GM19025 (cell line): Measurements from ENCODE around the gene NUP62.
"Not testable (repeated sequence)": the region's sequence is repeated elsewhere in the genome, so short reads cannot be mapped to it uniquely, and the experiment has no call there.

ENCODE experiments used
- ATAC-seq: cut with Tn5 transposase; IDR thresholded peaks from one replicate; pipeline ENCODE4 v1.9.1; 2021; ENCODE audit warnings: mild to moderate bottlenecking, low read depth, moderate library complexity; ENCODE audit not compliant: unreplicated experiment

The NUP62 gene

DNA sequence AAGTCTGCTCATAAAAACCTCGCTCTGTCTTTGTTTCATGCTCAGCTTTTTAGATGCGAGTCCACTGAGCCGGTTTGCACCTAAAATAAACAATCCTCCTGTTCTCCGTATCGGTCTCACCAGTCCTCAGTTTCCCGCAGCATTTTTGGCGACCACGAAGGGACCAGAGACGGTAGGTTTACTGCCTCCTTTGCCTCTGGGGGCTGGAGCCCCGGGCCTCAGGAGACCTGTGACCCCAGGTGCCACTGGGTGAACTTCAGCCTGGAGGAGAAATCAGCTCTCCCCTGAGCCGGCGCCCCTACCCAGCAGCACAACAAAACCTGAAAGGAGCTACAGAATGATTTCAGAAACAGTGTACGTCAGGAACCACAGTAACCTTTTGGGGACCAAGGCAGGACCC, 23.6 kb upstream of the NUP62 start:
- ATAC-seq, result no peak

DNA sequence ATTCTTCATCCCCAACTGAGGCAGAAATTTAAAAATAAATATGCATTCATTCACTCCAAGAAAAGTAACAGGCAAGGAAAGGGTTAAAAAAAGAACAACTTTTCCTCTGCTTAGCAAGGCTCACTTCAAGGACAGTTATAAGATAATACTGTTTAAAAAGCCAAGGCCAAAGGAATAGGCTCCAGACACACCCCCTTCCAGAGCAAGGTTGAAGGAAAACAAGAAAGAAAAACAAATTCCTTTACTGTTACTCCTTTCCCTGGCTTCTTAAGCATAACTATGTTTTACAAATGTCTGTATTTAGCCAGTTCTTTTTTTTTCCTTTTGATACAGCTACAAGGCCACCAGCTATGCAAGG, 23.2 kb upstream of the NUP62 start:
- ATAC-seq, result no peak

DNA sequence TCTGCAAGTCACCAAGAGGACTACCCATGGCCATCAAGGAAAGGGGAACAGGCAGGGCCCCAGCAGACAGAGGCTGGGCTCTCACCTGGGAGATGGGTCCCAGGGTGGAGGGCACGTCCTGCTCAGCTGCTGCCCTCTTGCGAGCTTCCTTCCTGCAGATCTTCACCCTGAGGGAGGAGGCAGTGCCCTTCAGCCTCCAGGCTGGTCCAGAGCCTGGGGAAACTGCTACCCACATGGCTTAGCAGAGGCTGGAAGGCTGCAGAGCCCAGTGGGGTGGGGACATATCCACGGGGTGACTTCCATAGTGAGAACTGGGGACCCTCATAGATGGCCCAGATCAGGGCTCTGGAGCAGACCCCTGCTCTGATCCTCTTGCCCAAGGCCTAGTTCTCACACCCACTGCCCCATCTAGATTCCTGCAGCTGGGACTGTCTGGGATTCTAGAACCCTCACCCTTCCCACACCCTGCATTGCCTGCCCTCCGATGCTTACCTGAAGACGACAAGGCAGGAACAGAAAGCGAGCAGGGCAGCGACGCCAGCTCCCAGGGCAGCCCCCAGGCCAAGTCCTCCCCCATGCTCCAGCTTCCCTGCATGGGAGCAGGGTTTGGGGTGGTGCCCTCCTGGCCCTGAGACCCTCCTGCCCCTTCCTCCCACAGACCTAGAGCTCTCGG, 22.6 kb upstream of the NUP62 start:
- ATAC-seq, result no peak

DNA sequence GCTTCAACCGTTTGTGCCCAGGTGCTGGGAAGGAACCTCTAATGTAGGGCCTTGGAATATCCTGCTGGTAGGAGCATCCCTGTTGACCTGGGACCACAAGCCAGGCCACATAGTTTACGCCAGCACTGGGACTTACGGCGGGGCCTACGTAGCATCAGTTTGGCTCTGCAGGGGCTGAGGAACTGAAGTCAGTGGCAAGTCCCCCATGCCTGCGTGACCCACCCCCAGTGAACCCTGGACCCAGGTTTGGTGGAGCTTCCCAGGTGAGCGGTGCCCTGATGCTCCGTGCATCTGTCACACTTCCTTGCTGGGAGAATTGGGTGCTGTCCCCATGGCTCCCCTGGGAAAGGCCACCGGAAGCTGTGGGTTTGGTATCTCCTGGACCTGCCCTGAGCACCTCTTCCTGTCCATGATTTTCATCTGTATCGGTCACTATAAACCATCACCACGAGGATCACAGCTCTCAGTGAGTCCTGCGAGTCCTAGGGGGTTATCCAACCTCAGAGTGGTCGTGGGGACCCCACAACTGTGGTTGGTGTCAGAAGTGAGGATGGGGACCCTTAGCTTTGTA, 21.7 kb upstream of the NUP62 start:
- no peak for ATAC-seq

DNA sequence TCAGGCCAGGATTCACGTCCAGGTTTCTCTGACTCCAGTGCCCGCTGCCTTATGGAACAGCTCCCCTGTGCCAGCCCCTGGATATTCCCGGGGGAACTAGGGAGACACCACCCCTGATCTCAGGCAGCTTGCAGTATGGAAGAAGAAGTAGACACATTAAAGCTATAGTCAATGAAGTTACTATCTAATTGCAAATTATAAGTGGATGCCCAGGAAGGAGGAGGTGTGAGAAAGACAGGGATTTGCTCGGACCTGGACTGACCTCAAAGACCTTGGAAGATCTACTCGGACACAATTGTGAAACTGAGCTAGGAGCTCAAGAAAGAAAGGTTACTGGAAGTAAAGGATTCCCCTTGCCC, 21.3 kb upstream of the NUP62 start:
- no peak for ATAC-seq

DNA sequence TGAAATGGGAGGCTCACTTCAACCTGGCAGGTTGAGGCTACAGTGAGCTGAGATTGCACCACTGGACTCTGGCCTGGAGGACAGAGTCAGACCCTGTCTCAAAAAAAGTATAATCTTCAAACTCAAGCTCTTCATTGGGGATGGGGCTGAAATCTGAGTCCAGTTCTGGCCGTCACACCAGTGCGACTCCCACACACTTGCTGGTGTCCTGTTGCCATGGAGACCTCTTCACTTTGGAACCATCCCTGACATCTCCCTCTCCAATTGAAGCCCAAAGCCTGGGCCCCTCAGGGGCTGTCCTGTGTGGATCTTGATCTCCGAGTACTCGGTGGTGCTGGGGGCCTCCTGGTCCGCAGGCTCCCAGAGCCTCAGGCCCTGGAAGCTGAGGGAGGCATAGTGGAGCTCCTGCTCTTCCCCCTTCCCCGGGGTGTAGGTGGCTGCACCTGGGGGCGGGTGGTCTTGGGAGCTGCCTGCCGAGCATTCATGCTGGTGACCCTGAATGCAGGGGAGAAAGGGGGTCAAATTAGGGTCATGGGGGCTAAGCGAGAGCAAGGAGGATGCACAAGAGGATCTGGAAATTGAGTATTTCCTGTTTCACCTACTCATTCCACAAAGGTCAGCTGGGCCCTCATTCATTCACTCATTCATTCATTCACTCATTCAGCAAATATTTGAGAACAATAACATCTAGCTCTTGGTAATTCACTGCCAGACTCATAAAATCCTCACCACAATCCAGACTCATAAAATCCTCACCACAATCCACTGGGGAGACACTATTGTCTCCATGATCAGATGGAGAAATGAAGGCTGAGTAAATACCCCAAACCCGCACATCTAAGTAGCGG, 20.7 kb upstream of the NUP62 start:
- ATAC-seq, result no peak

DNA sequence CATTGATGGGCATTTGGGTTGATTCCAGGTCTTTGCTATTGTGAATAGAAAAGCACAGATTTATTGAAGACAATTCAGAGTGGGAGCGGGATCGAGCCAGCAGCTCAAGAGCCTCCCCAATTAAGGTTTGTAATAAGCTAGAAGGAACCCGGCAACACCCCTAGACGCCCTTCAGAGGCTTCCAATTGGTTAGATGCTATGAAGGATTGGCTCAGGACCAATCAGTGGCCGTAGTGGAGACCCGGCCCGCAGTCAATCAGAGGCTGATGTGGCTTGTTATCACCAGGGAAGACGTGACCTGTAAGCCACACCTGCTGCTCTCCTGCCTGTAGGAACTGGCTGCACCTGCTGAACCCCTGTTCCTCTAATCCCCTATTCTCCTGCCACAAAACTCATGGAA, 17.1 kb upstream of the NUP62 start:
- ATAC-seq, result no peak

DNA sequence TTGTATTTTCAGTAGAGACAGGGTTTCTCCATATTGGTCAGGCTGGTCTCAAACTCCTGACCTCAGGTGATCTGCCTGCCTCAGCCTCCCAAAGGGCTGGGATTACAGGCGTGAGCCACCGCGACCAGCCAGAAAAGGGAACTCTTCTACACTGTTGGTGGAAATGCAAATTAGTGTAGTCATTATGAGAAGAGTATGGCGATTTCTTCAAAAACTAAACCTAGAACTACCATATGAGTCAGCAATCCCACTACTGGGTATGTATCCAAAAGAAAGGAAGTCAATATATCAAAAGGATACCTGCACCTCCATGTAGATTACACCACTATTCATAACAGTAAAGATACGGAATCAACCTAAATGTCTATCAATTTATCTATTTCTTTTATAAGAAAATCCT, 15.3 kb upstream of the NUP62 start:
- ATAC-seq, result not testable (repeated sequence)

DNA sequence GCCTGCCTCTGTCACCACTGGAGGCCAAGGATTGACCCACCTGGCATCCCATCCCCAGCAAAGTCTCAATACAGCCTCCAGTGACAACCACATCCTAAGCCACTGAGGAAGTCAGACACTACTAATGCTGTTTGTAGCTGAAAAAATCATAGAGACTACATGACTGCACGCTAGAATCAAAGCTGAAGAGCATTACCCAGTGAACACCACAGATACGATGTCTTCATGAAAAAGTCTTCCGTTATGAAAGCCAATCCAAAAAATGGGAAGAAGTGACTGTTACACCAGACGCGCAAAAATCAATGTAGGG, 11.1 kb upstream of the NUP62 start:
- ATAC-seq, result no peak

DNA sequence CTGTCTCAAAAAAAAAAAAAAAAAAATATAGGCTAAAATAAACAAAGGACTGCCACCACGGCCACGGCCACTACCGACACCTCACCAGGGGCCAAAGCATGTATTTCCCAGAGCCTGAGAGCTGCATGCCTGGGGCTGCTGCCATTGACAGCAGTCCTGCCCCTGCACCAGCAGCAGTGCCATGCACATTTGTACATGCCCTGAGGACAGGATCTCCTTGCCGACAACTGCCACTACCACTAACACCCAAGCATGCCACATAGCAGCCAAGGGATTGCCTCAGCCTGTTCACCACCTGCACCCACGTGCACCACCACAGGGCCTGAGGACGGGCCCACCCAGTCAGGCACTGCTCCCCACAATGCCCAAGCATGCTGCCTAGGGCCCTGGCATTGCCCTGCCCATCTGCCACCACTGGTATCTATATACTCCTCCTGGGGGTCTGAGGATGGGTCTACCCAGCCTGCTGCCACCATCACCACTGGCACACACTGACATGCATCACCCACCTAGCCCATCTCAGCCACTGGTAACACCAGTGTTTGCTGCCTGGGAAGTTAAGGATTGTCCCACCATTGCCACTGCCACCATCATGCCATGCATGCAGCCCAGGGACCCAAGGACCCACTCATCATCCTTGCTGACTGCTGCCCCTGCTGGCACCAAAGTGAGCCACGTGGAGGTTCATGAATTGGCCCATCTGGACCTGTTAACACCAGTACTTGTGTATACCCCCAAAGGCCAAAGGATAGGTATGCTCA, 10.6 kb upstream of the NUP62 start:
- ATAC-seq, result no peak

DNA sequence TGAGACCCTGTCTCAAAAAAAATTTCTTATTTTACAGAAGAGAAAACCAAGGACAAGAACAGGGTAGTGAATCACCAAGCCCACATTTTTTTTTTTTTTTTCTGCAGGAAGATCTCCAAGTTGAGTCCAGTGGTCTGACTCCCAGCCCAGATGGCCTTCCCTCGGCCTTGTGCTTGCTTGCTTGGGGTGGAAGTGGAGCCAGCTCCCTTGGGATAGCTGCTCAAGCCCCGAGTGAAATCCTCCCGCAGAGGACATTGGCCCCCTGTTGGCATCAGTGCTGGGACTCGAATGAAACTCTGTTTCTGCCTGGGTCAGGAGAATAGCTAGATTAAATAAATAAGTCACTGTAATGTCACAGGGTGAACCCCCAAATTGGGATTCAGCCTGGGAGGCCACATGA, 9.4 kb upstream of the NUP62 start:
- ATAC-seq, result no peak

DNA sequence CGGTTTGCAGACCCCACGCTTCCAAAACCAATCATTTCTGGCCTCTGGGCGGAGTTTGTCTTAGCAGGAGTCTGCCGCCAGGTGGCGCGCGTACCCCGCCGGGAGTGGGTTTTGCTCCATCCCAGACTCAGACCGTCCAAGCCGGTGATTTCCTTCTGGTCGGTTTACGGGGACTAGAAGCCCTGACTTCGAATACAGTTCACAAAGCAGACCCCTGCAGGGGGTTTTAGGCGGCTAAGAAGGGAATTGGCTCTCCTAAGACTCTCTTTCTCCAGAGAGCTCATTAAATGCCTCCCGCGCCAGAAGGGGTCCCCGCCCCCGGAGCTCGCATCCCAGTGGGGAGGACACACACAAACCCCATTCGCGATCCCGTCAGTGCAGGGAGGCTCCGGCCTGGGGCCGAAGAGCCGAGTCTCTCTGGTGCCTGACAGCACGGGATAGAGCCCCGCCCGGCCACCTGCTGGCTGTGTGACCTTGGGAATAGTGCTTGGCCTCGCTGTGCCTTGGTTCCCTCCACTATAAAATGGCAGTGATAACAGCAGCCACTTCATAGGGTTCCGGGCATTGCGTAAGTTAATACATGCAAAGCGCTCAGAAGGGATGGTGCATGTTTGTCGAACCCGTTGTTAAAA, 8.6 kb upstream of the NUP62 start:
- ATAC-seq, result no peak

DNA sequence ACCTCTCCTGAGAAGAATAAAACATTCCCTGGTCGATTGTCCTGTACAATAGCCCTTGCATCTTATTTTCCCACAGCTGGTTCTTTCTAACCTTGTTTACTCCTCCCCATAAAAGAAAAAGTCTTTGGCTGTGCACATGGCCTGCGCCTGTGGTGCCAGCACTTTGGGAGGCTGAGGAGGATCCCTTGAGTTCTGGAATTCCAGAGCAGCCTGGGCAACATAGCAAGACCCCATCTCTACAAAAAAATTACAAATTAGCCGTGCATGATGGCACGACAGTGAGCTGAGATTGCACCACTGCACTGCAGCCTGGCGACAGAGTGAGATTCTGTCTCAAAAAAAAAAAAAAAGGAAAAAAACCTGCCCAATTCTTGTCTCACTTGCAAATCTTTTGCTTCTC, 7.2 kb upstream of the NUP62 start:
- no peak for ATAC-seq

DNA sequence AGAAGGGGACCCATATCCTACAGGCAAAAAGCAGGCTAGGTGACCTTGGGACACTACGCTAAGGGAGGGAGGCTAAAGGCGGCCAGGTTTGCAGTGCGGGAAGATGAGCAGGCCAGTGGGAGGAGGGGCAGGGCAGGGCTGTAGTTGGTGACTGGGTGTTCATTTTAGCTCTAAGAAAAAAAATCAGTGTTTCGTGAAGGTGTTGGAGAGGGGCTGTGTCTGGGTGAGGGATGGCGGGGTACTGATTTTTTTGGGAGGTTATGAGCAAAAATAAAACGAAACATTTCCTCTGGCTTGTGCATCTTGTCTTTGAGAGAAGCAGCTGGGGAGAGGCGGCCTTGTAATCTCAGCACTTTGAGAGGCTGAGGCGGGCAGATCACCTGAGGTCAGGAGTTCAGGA, 4.3 kb upstream of the NUP62 start:
- ATAC-seq, result no peak

DNA sequence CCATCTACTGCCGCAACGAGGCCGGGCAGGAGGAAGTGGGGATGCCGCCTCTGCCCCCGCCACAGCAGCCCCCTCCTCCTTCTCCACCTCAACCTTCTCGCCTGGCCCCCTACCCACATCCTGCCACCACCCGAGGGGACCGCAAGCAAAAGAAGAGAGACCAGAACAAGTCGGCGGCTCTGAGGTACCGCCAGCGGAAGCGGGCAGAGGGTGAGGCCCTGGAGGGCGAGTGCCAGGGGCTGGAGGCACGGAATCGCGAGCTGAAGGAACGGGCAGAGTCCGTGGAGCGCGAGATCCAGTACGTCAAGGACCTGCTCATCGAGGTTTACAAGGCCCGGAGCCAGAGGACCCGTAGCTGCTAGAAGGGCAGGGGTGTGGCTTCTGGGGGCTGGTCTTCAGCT, 3.4 kb upstream of the NUP62 start:
- no peak for ATAC-seq

DNA sequence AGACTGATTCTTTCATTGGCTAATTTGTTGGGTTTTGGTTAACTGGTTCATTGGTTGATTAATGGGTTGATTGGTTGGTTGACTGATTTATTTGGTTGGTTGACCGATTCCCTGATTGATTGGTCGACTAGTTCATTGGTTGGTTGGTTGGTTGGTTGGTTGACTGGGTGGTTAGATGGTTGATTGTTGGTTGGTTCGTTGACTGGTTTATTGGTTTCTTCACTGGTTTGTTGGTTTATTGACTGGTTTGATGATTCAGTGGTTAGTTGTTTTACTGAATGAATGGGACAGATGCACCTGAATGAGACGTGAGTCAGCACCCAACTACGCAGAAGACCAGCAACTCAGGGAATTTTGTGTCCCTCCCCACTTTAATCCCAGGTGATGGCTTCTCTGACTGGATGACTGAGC, 2.7 kb upstream of the NUP62 start:
- ATAC-seq, result no peak

DNA sequence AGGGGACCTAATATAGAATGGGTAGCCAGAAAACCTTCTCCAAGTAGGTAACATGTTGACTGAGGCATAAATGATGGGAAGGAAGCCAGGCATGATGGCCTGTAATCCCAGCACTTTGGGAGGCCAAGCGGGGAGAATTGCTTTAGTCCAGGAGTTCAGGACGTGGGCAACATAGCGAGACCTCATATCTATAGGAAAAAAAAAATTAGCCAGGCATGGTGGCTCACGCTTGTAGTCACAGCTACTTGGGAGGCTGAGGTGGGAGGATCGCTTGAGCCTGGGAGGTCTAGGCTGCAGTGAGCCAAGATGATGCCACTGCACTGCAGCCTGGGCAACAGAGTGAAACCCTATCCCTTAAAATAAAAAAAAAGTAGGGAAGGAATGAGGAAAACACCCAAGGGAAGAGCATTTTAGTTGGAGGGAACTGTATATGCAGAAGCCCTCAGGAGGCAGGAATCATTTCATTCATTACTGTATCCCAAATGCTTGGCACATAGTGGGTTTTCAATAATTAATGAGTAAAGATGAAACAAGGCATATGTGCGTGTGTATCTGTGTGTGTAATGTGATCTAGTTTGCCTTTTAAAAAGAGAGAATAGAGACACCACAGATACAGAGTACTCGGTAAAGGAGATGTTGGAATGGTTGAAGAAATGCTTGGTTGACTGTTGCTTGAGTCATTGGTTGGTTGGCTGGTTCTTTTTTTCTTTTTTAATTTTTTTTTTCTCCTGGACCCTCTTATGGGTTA, 2.2 kb upstream of the NUP62 start:
- no peak for ATAC-seq

DNA sequence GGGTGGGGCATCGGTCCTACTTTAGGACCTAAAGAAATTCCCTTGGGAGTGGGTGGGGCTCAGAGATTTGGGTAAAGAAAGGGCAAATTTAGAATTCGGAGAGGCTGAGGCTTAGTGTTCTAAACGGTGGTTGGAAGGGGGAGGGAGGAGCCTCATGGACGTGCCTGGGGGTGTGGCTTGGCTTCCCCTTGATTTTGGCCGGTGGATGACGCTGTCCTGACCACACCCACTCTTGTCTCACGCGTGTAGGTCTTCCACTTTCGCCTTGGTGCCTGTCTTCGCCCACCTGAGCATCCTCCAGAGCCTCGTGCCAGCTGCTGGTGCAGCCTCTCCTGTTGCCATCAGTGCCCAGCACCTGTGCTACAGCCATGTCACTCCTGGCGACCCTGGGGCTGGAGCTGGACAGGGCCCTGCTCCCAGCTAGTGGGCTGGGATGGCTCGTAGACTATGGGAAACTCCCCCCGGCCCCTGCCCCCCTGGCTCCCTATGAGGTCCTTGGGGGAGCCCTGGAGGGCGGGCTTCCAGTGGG, 1.2 kb upstream of the NUP62 start:
- no peak for ATAC-seq

DNA sequence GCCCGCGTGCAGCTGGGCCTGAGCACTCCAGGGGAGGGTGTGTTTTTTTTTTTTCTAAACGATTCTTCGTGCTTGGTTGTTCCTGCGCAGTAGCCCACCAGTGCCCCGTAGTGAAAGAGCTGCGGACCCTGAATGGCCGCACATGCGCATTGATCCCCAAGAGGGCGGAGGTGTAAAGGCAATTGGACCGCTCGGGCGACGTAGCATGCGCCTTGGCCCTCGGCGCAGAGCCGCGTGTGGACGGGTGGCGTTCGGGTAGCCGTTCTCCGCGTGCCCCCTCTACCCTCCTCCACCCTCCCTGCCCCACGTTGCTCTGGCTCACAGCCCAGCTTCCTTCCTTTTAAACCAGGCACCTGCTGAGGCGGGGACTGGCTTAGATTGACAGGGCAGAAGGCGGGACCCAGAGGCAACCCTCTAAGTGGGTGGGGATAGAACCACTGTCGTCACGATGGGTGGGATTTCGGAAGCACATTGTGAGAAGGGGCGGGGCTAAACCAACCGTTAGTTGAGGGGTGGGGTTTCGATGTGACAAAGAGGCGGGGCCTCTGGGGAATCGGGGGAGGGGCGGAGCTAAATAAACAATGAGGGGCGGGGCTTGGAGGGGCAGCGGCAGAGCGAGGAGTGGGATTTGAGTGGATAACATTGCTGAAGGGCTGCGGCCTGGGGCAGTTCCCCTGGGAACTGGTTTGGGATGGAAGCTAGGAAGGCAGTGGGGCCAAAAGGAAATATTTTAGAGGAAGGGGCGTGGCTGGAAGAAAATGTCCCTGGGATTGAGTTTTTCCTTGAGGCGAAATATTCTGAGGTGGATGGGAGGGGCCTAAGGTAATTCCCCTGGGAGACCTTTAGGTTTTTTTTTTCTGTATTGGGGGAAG, 543 bp upstream of the NUP62 start:
- ATAC-seq, result peak; percentile 65
